K562 (cell line): ENCODE measurements around the gene TARS1. TPM values are rescaled to one million over a fixed set of nuclear protein-coding genes. Genes with fewer than 3 reads are reported as not detected.

Source experiments
- ATAC-seq: fragments of 200-7000 bp; cut with Tn5 transposase; 3 replicates; pipeline ENCODE4 v1.9.1; 2020; ENCODE audit warnings: moderate library complexity
- BruUV-seq: library from RNA; stranded (reverse); fragments of 400-500 nt; replicated peaks from 2 replicates; lab custom pipeline; 2021; lab: Mats Ljungman, UMichigan
- CTCF ChIA-PET: fragments of 300-600 bp; formaldehyde crosslinking; extraction: SDS; loops from one replicate; lab custom pipeline; 2021; ENCODE audit warnings: low intra/inter-chr PET ratio; lab: Yijun Ruan, JAX
- POLR2A ChIA-PET: fragments of 300-600, 350-650 bp; sonication (Branson Sonifier 250); formaldehyde crosslinking; extraction: SDS; loops from one replicate; lab custom pipeline; 2021; ENCODE audit warnings: antibody characterized with exemption, inconsistent platforms; lab: Yijun Ruan, JAX
- DNase-seq, 4 experiments: peaks; one replicate each; pipeline versions ENCODE4 v3.0.0 to v3.0.0-alpha.2; 2011 to 2018; ENCODE audit warnings: low spot score in 3 of 4, mixed read lengths in 3 of 4; ENCODE audit errors: extremely low read depth in 1 of 4
- FAIRE-seq: peaks from 2 replicates; lab custom pipeline; 2011; peaks lifted over from hg19 to GRCh38; lab: Jason Lieb, UNC
- H2AFZ ChIP-seq: 2 replicates; pipeline ENCODE4 v1.6.0; 2011; ENCODE audit warnings: low read depth, low read length, control low read depth, inconsistent platforms
- H3K27ac ChIP-seq: fragments of 200-600 bp; 3 replicates; pipeline ENCODE4 v1.8.0; 2011; ENCODE audit warnings: low read depth, mild to moderate bottlenecking, control low read depth, inconsistent platforms, low read length, moderate library complexity, mixed read lengths; ENCODE audit errors: extremely low read depth
- H3K27me3 ChIP-seq, 2 experiments: fragments of 300-600 bp in 1 of 2; 2 replicates in 1 of 2; 3 replicates in 1 of 2; pipeline versions ENCODE4 v1.6.0 to v1.8.0; 2011; ENCODE audit warnings: inconsistent platforms in 2 of 2, low read length in 2 of 2, mild to moderate bottlenecking in 1 of 2, mixed read lengths in 1 of 2, moderate library complexity in 1 of 2; ENCODE audit not compliant: control insufficient read depth in 2 of 2, insufficient read depth in 2 of 2
- H3K36me3 ChIP-seq: fragments of 300-600 bp; 3 replicates; pipeline ENCODE4 v1.8.0; 2011; ENCODE audit warnings: mild to moderate bottlenecking, low read length, inconsistent platforms; ENCODE audit not compliant: control insufficient read depth, insufficient read depth
- H3K4me1 ChIP-seq, 2 experiments: fragments of 200-600 bp in 1 of 2; replicated peaks in 1 of 2; 2 replicates in 1 of 2; 3 replicates in 1 of 2; pipeline versions ENCODE4 v1.5.1 to v1.8.0; 2011; ENCODE audit warnings: inconsistent platforms in 2 of 2, low read length in 2 of 2, mild to moderate bottlenecking in 1 of 2, mixed read lengths in 1 of 2, moderate library complexity in 1 of 2; ENCODE audit not compliant: control insufficient read depth in 2 of 2, insufficient read depth in 2 of 2
- H3K4me2 ChIP-seq: 2 replicates; pipeline ENCODE4 v1.6.1; 2011; ENCODE audit warnings: low read length, control low read depth, inconsistent platforms, mixed read lengths; ENCODE audit not compliant: insufficient read depth
- H3K4me3 ChIP-seq: fragments of 200-600 bp; sonication (generic), shearing (Covaris generic); 2 replicates; pipeline ENCODE4 v1.5.1; 2016; ENCODE audit warnings: control low read depth, inconsistent platforms
- H3K79me2 ChIP-seq: fragments of 200-600 bp; 3 replicates; pipeline ENCODE4 v1.8.0; 2011; ENCODE audit warnings: low read length, inconsistent platforms; ENCODE audit not compliant: control insufficient read depth, insufficient read depth
- H3K9ac ChIP-seq, 2 experiments: 2 replicates each; pipeline versions ENCODE4 v1.6.0 to v1.6.1; 2011; ENCODE audit warnings: low read depth in 2 of 2, low read length in 2 of 2, control low read depth in 1 of 2, inconsistent platforms in 1 of 2, mild to moderate bottlenecking in 1 of 2, mixed read lengths in 1 of 2; ENCODE audit not compliant: insufficient read depth in 1 of 2
- H3K9me1 ChIP-seq: one replicate; pipeline ENCODE4 v1.6.0; 2011; ENCODE audit warnings: inconsistent platforms, mild to moderate bottlenecking, low read length, moderate library complexity; ENCODE audit not compliant: control insufficient read depth, insufficient read depth
- H3K9me3 ChIP-seq: replicated peaks from 2 replicates; pipeline ENCODE4 v1.5.1; 2011; ENCODE audit warnings: low read depth, low read length, inconsistent platforms; ENCODE audit not compliant: control insufficient read depth, insufficient read depth
- H4K20me1 ChIP-seq: replicated peaks from 2 replicates; pipeline ENCODE4 v1.6.1; 2011; ENCODE audit warnings: low read length, inconsistent platforms, mixed read lengths; ENCODE audit not compliant: control insufficient read depth, insufficient read depth
- BDP1 ChIP-seq: IDR thresholded peaks from 3 replicates; pipeline ENCODE4 v1.6.1; 2011; ENCODE audit not compliant: insufficient read length, insufficient read depth
- FOXP1 ChIP-seq: sonication (generic); formaldehyde crosslinking; IDR thresholded peaks from 2 replicates; pipeline ENCODE4 v1.8.0; 2022; ENCODE audit warnings: mild to moderate bottlenecking, missing genetic modification reagents
- NEUROD1 ChIP-seq: fragments of 150-350 bp; IDR thresholded peaks from 2 replicates; pipeline ENCODE4 v1.6.1; 2014; ENCODE audit warnings: borderline replicate concordance, low read length, low read depth; ENCODE audit not compliant: partially characterized antibody
- NUFIP1 ChIP-seq: fragments of 450-650 bp; IDR thresholded peaks from 2 replicates; pipeline ENCODE4 v1.6.1; 2018; ENCODE audit not compliant: partially characterized antibody
- TGIF2 ChIP-seq: sonication (generic); formaldehyde crosslinking; IDR thresholded peaks from 2 replicates; pipeline ENCODE4 v1.8.1; 2022; ENCODE audit warnings: mild to moderate bottlenecking, missing genetic modification reagents, moderate library complexity
- ZNF282 ChIP-seq: sonication (generic); formaldehyde crosslinking; IDR thresholded peaks from 2 replicates; pipeline ENCODE4 v1.8.1; 2023; ENCODE audit warnings: missing genetic modification reagents
- ZNF609 ChIP-seq: sonication (generic); formaldehyde crosslinking; IDR thresholded peaks from 2 replicates; pipeline ENCODE4 v1.8.1; 2023; ENCODE audit warnings: missing genetic modification reagents, mild to moderate bottlenecking, borderline replicate concordance
- WGBS: fragments of 100-300 bp; shearing (Covaris generic); methylation state at CpG from one replicate; pipeline ENCODE4 v1.1.6; 2016; ENCODE audit warnings: low coverage, mixed read lengths; ENCODE audit not compliant: insufficient coverage; ENCODE audit errors: missing lambda C conversion rate; 5-methylcytosine and 5-hydroxymethylcytosine counted together
- in situ Hi-C: fragments of 300-500 bp; cut with MboI; formaldehyde crosslinking; loops from 4 replicates; pipeline ENCODE4 v1.15.0; 2018; ENCODE audit warnings: inconsistent platforms, mixed read lengths
- intact Hi-C: fragments of 100-400 bp; cut with micrococcal nuclease; formaldehyde crosslinking; loops from 2 replicates; pipeline ENCODE4 v1.14.2; 2022
- polyA plus RNA-seq, 8 experiments: library from polyadenylated mRNA; depleted of rRNA in 4 of 8; stranded (reverse) in 5 of 8; unstranded in 3 of 8; fragments of >200 nt; fragmentation: Nextera tagmentation in 2 of 8; fragmentation: Illumina TruSeq in 1 of 8; extraction: Ambion mirVana in 2 of 8; extraction: Trizol in 1 of 8; gene quantifications; 2 replicates each; pipeline versions ENCODE4 v1.2.1 to v1.2.3, GENCODE V29; 2011 to 2014; ENCODE audit warnings: inconsistent platforms in 1 of 8, missing spikeins in 1 of 8
- total RNA-seq, 7 experiments: library from RNA; depleted of rRNA in 6 of 7; stranded (reverse); fragments of >200 nt in 6 of 7; fragmentation: Illumina TruSeq in 2 of 7; extraction: Trizol in 2 of 7; gene quantifications; 2 replicates each; pipeline versions ENCODE4 v1.2.1 to v1.2.3, GENCODE V29; 2011 to 2021; ENCODE audit warnings: low replicate concordance in 1 of 7
- TF ChIP-seq, protein P1 (sequence below): fragments of 250-450 bp; sonication (Bioruptor Pico); IDR thresholded peaks from 2 replicates; pipeline ENCODE4 v1.5.0; 2022; ENCODE audit warnings: mild to moderate bottlenecking
- TF ChIP-seq, protein P2 (sequence below): fragments of 250-450 bp; sonication (Bioruptor Pico); IDR thresholded peaks from 2 replicates; pipeline ENCODE4 v1.8.0; 2022; ENCODE audit warnings: inconsistent platforms
- TF ChIP-seq, protein P3 (sequence below): sonication (generic); formaldehyde crosslinking; IDR thresholded peaks from 2 replicates; pipeline ENCODE4 v1.5.0; 2020; ENCODE audit warnings: missing genetic modification reagents
- TF ChIP-seq, protein P4 (sequence below): fragments of 450-650 bp; formaldehyde crosslinking; IDR thresholded peaks from 2 replicates; pipeline ENCODE4 v1.4.0; 2020; ENCODE audit warnings: mild to moderate bottlenecking, moderate library complexity

The TARS1 gene
- total and polyA plus RNA-seq, 9 of the 15 experiments (the other 6 are each of a cell fraction or from before 2014, with no cell fraction given) = 263 to 518 (median 439) TPM

DNA sequence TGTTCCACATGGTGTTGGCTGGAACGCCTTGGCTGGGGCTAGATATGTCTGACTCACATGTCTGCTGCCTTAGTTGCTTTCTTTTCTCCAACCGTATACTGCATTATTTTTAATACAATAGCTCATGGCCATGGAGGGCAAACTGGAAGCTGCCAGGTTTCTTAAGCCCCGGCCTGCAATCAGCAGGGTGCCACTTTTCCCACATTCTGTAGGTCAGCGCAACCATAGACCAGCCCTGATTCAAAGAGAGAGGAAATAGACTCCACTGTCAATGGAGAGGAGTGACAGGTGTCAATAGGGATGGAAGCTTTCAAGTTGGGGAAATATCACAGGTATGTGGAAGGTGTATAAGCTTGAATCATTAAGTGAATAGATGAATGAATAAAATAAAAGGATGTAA, 60.5 kb downstream of the TARS1 start:
- WGBS = 0% methylated on average over 3 of the region's 4 CpGs
- FAIRE-seq (no peak), ATAC-seq (no peak), DNase-seq (no peak)
- Histone ChIP-seq H3K9ac (no peak overlapping the region), H2AFZ (no peak overlapping the region), H3K9me3 (no peaks in the 10 kb centered on the region), H4K20me1 (no peaks in the 10 kb centered on the region), H3K79me2 (no peaks in the 10 kb centered on the region), H3K4me2 (no peak overlapping the region), H3K9me1 (no peaks in the 10 kb centered on the region), H3K27ac (no peak overlapping the region), H3K36me3 (no peaks in the 10 kb centered on the region), H3K4me3 (no peak overlapping the region), H3K4me1 (peaks cover 0 to 6% of the 10 kb centered on the region in 2 experiments; a peak in 1 of 5 replicates), H3K27me3 (peaks cover 0 to 11% of the 10 kb centered on the region in 2 experiments; a peak in 1 of 5 replicates)
- intact Hi-C loops (no loop called here), in situ Hi-C loops (no loop called here)
- POLR2A ChIA-PET = interaction anchor here (0.7 to 1.1 kb wide), 2 partner anchors 13 to 764 kb away, joined by 3 to 4 read pairs; no protein-coding TSS in a partner anchor
- CTCF ChIA-PET = no interaction called here
- no TSS peak for BruUV-seq
- TF ChIP-seq, protein P1, sequence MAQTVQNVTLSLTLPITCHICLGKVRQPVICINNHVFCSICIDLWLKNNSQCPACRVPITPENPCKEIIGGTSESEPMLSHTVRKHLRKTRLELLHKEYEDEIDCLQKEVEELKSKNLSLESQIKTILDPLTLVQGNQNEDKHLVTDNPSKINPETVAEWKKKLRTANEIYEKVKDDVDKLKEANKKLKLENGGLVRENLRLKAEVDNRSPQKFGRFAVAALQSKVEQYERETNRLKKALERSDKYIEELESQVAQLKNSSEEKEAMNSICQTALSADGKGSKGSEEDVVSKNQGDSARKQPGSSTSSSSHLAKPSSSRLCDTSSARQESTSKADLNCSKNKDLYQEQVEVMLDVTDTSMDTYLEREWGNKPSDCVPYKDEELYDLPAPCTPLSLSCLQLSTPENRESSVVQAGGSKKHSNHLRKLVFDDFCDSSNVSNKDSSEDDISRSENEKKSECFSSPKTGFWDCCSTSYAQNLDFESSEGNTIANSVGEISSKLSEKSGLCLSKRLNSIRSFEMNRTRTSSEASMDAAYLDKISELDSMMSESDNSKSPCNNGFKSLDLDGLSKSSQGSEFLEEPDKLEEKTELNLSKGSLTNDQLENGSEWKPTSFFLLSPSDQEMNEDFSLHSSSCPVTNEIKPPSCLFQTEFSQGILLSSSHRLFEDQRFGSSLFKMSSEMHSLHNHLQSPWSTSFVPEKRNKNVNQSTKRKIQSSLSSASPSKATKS (CRISPR knock-in tag) = no peak
- TF ChIP-seq BDP1 = no peak
- TF ChIP-seq, protein P2, sequence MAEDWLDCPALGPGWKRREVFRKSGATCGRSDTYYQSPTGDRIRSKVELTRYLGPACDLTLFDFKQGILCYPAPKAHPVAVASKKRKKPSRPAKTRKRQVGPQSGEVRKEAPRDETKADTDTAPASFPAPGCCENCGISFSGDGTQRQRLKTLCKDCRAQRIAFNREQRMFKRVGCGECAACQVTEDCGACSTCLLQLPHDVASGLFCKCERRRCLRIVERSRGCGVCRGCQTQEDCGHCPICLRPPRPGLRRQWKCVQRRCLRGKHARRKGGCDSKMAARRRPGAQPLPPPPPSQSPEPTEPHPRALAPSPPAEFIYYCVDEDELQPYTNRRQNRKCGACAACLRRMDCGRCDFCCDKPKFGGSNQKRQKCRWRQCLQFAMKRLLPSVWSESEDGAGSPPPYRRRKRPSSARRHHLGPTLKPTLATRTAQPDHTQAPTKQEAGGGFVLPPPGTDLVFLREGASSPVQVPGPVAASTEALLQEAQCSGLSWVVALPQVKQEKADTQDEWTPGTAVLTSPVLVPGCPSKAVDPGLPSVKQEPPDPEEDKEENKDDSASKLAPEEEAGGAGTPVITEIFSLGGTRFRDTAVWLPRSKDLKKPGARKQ (CRISPR knock-in tag) = no peak
- TF ChIP-seq, protein P3, sequence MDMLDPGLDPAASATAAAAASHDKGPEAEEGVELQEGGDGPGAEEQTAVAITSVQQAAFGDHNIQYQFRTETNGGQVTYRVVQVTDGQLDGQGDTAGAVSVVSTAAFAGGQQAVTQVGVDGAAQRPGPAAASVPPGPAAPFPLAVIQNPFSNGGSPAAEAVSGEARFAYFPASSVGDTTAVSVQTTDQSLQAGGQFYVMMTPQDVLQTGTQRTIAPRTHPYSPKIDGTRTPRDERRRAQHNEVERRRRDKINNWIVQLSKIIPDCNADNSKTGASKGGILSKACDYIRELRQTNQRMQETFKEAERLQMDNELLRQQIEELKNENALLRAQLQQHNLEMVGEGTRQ (CRISPR knock-in tag) = no peak
- TF ChIP-seq ZNF609 (CRISPR knock-in tag) = no peak
- TF ChIP-seq NUFIP1 = no peak
- no peak for TF ChIP-seq ZNF282 (CRISPR knock-in tag)
- TF ChIP-seq TGIF2 (CRISPR knock-in tag) = no peak
- TF ChIP-seq, protein P4, sequence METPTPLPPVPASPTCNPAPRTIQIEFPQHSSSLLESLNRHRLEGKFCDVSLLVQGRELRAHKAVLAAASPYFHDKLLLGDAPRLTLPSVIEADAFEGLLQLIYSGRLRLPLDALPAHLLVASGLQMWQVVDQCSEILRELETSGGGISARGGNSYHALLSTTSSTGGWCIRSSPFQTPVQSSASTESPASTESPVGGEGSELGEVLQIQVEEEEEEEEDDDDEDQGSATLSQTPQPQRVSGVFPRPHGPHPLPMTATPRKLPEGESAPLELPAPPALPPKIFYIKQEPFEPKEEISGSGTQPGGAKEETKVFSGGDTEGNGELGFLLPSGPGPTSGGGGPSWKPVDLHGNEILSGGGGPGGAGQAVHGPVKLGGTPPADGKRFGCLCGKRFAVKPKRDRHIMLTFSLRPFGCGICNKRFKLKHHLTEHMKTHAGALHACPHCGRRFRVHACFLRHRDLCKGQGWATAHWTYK (CRISPR knock-in tag) = no peak
- TF ChIP-seq FOXP1 (CRISPR knock-in tag) = no peak
- no peak for TF ChIP-seq NEUROD1
